ENCODE data around the gene ENPP5. TPM values are rescaled to one million over a fixed set of nuclear protein-coding genes. Genes with fewer than 3 reads are reported as not detected.

ENPP5 gene
- total and polyA plus RNA-seq, 11 donors: 1.7 to 8.8 (median 4.5) TPM

DNA sequence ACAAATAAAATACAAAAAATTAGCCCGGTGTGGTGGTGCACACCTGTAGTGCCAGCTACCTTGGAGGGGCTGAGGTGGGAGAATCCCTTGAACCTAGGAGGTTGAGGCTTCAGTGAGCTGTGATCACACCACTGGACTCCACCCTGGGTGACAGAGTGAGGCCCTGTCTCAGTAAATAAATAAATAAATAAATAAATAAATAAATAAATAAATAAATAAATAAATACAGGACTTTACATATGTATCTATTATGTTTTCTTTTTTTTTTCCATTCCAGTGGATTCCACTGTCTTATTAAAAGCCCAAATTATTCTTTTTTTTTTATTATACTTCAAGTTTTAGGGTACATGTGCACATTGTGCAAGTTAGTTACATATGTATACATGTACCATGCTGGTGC lies 41.1 kb upstream of the ENPP5 start:
- DNase-seq (no peak), ATAC-seq (no peak)
- no peak overlapping the region for H3K4me3 ChIP-seq
- no peak overlapping the region for H3K27ac ChIP-seq
- TF ChIP-seq, protein P1, sequence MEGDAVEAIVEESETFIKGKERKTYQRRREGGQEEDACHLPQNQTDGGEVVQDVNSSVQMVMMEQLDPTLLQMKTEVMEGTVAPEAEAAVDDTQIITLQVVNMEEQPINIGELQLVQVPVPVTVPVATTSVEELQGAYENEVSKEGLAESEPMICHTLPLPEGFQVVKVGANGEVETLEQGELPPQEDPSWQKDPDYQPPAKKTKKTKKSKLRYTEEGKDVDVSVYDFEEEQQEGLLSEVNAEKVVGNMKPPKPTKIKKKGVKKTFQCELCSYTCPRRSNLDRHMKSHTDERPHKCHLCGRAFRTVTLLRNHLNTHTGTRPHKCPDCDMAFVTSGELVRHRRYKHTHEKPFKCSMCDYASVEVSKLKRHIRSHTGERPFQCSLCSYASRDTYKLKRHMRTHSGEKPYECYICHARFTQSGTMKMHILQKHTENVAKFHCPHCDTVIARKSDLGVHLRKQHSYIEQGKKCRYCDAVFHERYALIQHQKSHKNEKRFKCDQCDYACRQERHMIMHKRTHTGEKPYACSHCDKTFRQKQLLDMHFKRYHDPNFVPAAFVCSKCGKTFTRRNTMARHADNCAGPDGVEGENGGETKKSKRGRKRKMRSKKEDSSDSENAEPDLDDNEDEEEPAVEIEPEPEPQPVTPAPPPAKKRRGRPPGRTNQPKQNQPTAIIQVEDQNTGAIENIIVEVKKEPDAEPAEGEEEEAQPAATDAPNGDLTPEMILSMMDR (IDR thresholded peaks at IDR 0.05): no peak
- TF ChIP-seq POLR2A (IDR thresholded peaks at IDR 0.05): no peak
- H3K27me3 ChIP-seq: no peaks in the 10 kb centered on the region
- 95 to 100% (median 97%) methylated on average over 1 of the region's 1 CpG for WGBS, 4 donors
- no peaks in the 10 kb centered on the region for H3K36me3 ChIP-seq
- no peaks in the 10 kb centered on the region for H3K4me1 ChIP-seq
- intact Hi-C loops (cut with DNase I): loop anchor here in 2 of 10 donors (10.0 kb wide), 2 partner anchors 273 to 413 kb away; no protein-coding TSS in a partner anchor
- H3K9me3 ChIP-seq: no peaks in the 10 kb centered on the region

DNA sequence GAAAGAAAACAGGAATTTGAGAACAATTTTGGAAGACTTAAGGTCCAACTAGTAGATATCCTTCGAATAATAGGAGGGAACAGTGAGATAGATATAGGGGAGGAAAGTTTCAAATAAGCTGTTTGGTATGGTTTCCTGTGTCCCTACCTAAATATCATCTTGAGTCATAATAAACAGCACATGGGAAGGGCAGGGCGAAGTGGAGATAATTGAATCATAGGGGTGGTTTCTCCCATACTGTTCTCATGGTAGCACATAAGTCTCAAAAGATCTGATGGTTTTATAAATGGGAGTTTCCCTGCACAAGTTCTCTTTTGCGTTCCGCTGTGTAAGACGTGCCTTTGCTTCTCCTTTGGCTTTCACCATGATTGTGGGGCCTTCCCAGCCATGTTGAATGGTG lies 39.5 kb upstream of the ENPP5 start:
- H3K4me1 ChIP-seq: no peaks in the 10 kb centered on the region
- no peaks in the 10 kb centered on the region for H3K36me3 ChIP-seq
- no peak for TF ChIP-seq POLR2A (IDR thresholded peaks at IDR 0.05)
- TF ChIP-seq, protein P1 (IDR thresholded peaks at IDR 0.05): no peak
- no peak for ATAC-seq
- 86 to 92% (median 90%) methylated on average over 5 of the region's 5 CpGs for WGBS, 4 donors
- no peak for DNase-seq
- no peaks in the 10 kb centered on the region for H3K9me3 ChIP-seq
- H3K27ac ChIP-seq: no peak overlapping the region
- intact Hi-C loops (cut with DNase I): loop anchor here in 2 of 10 donors (10.0 kb wide), 2 partner anchors 275 to 415 kb away; no protein-coding TSS in a partner anchor
- no peak overlapping the region for H3K4me3 ChIP-seq
- H3K27me3 ChIP-seq: no peaks in the 10 kb centered on the region

DNA sequence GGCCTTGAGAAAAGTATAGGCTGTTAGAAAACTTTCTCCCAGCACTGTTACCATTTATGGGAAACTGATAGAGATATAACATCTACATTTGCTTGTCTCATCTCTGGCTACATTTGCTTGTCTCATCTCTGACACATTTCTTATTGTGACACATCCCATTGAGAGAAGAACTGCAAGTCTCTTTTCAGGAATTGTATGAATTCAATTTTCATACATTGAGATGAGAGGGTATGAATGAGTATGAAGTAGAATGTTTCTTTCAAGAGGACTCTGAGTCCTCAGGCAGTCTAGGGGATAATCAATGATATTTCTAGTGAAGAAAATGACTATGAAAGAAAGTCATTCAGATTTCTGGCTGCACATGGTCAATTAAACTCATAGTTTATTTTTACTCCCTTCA lies 37.5 kb upstream of the ENPP5 start:
- intact Hi-C loops (cut with DNase I): loop anchor here in 6 of 10 donors (5.0 to 10.0 kb wide), 5 partner anchors 104 to 274 kb away; no protein-coding TSS in a partner anchor
- Histone ChIP-seq H3K4me3 (no peak overlapping the region), H3K4me1 (no peaks in the 10 kb centered on the region), H3K36me3 (no peaks in the 10 kb centered on the region), H3K9me3 (no peaks in the 10 kb centered on the region), H3K27me3 (no peaks in the 10 kb centered on the region), H3K27ac (no peak overlapping the region)
- ATAC-seq (no peak), DNase-seq (no peak)
- TF ChIP-seq POLR2A (IDR thresholded peaks at IDR 0.05): no peak
- TF ChIP-seq, protein P1 (IDR thresholded peaks at IDR 0.05): no peak

DNA sequence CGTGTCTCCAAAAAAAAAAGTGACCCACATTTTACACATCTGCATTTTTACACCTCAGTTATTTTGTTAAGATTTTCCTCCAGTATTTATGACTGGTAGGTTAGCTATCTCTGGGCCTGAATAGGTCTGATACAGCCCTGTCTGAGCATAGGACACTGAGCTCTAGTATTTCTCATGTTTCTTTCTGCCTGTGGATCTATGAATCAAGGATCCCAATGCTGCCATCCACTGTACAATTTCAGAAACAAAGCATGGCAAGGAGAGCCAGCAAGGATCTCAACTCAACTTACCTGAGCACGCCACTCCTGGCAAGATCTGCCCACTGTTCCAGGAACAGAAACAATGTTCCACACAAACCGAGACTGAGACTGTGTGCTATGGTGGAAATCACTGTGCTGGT lies 36.4 kb upstream of the ENPP5 start:
- H3K4me3 ChIP-seq: no peak overlapping the region
- intact Hi-C loops (cut with DNase I): loop anchor here in 7 of 10 donors (2.0 to 10.0 kb wide), 6 partner anchors 102 to 272 kb away; no protein-coding TSS in a partner anchor
- no peaks in the 10 kb centered on the region for H3K4me1 ChIP-seq
- ATAC-seq: peak; percentile 28 to 58 (median 40)
- TF ChIP-seq, protein P1 (IDR thresholded peaks at IDR 0.05): peak in 2 of 12 donors; percentile 14 to 22
- TF ChIP-seq POLR2A (IDR thresholded peaks at IDR 0.05): no peak
- 87 to 92% (median 89%) methylated on average over 3 of the region's 3 CpGs for WGBS, 4 donors
- peaks cover 0 to 7% (median 0%) of the 10 kb centered on the region in 12 donors for H3K9me3 ChIP-seq
- no peaks in the 10 kb centered on the region for H3K27me3 ChIP-seq
- no peaks in the 10 kb centered on the region for H3K36me3 ChIP-seq
- H3K27ac ChIP-seq: no peak overlapping the region
- no peak for DNase-seq
